HG03066 (cell line): Measurements from ENCODE around the gene MYL3.

Experiments
- ATAC-seq: cut with Tn5 transposase; IDR thresholded peaks from one replicate; pipeline ENCODE4 v1.9.1; 2021; ENCODE audit warnings: low read depth; ENCODE audit not compliant: unreplicated experiment

The MYL3 gene

GRCh38 chr3:46900007-46900292 lies 36.7 kb upstream of the MYL3 start:
- ATAC-seq, result no peak

- no peak for ATAC-seq
These were observed 36.1 kb upstream of the MYL3 start for GRCh38 chr3:46899151-46900006.

DNA sequence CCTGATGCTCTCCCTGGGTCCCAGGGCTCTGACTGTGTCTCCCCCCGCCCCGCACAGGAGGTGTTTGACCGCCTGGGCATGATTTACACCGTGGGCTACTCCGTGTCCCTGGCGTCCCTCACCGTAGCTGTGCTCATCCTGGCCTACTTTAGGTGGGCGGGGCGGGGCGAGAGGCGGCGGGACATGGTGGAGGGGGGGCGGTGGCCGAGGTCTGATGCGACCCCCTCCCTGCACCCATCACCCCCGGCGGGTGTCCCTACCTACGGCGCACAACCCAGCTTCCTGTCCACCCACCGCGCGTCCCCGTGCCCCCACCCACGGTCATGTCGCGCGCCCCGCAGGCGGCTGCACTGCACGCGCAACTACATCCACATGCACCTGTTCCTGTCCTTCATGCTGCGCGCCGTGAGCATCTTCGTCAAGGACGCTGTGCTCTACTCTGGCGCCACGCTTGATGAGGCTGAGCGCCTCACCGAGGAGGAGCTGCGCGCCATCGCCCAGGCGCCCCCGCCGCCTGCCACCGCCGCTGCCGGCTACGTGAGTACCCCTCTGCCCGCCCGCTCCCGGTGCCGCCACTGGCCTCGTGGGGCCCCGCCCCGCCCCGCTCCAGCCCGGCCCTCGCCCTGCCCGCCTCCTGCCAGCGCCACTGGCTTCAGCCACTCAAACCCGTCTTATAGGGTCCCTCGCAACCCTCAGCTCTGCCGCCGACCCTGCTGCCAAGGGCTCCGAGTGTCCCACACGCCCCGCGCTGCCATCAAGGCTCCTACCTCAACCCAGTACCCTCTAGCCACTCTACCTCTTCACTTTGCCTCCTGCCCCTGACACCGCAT lies 35.3 kb upstream of the MYL3 start:
- no peak for ATAC-seq

- ATAC-seq, result no peak
These were observed 34.6 kb upstream of the MYL3 start for GRCh38 chr3:46897829-46898320.

DNA sequence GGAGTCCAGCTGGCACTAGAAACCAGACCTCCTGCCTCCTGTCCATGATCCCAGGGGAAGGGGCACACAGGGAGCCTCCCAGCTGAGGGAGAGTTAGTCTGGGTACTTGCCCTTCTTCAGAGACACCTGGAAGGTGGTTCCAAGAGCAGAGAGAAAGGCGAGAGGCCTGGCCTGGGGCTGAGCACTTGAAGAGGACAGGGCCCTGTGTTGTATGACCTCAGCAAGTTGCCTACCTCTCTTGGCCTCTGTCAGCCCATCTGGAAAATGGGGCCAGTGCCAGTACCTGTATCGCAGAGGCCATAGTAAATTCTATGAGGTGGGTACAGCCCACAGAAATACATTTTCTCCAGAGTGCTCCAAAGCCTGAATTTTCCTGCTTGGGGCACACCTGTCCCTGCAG lies 33.8 kb upstream of the MYL3 start:
- ATAC-seq, result no peak

GRCh38 chr3:46896386-46896785 lies 33.1 kb upstream of the MYL3 start:
- ATAC-seq, result no peak

GRCh38 chr3:46895761-46896160 lies 32.5 kb upstream of the MYL3 start:
- no peak for ATAC-seq

- no peak for ATAC-seq
These were observed 32.0 kb upstream of the MYL3 start for GRCh38 chr3:46895204-46895660.

DNA sequence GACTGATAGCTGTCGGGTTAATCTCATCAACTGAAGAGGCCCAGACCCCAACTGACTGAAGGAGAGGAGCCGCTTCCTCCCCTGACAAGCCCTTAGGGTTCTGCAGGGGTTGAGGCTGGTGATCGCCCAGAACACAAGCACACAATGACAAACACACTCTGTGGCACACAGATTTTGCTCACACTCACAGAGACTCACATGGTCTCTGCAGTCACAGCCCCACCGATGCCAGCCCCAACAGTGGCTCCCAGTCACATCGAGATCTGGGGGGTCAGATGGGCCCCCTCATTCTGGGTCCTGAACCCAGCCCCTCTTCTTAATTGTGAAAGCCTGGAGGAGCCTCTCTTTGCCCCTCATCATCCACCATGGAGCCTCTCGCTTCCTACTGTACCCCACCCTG lies 31.0 kb upstream of the MYL3 start:
- no peak for ATAC-seq

GRCh38 chr3:46893763-46894162 lies 30.5 kb upstream of the MYL3 start:
- ATAC-seq, result no peak

GRCh38 chr3:46893146-46893748 lies 30.0 kb upstream of the MYL3 start:
- no peak for ATAC-seq

DNA sequence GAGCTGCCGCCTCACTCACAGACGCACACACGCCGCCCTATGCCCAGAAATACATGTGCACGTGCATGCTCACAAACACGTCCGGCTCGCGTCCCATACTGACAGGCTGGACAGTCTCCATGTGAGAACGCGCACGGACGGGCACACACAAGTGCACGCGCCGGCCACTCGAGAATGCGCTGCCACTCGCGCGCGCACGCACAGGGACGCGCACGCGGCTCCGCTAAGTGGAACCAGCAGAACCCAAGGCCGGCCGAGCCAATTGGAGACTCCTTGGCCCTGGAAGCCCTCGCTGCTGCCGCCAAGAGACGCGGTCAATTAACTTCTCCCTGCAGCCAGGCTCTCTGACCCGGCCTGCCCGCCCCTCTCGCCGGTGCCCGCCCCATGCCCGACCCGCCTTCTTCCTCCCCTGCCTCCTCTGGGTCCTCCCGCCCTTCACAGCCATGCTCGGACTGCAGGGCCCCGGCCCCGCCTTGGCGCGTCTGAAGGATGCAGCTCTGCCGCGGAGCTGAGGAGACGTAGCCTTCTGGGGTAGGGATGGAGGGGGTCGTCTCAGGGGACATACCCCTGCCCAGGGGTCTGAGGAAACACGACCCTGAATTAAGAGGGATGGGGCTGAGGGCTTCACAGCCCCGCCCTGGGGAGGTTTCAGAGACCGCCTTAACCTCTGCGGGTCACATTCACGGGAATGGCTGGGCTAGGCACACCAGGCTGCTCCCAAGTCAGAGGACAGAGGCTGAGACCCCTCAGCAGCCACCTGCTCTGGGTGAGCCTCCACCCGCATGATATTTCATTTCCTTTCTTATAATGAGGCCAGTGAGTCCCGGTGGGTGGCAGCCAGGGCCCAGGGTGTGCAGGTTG lies 29.3 kb upstream of the MYL3 start:
- ATAC-seq, result no peak

DNA sequence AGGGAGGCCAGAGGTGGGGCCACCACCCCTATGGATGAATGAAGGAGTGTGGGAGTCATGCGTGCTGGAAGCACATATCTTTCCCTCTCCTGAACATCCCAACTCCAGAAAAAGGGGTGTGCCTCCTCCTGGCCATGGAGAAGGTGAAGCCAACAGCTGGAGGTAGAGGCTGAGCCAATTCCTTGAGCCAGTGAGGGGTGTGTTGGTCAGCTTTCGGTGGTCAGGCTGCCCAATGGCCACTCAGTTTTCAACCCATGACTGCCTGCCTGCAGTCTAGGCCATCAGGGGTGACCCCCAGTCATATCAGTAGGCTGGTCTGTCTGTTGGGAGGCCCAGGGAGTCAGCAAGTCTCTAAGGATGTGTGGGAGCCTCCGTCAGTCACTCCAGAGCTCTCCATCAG lies 27.9 kb upstream of the MYL3 start:
- no peak for ATAC-seq

GRCh38 chr3:46890132-46890531 lies 26.9 kb upstream of the MYL3 start:
- ATAC-seq, result no peak

- ATAC-seq, result no peak
These were observed 26.3 kb upstream of the MYL3 start for GRCh38 chr3:46889381-46890110.

DNA sequence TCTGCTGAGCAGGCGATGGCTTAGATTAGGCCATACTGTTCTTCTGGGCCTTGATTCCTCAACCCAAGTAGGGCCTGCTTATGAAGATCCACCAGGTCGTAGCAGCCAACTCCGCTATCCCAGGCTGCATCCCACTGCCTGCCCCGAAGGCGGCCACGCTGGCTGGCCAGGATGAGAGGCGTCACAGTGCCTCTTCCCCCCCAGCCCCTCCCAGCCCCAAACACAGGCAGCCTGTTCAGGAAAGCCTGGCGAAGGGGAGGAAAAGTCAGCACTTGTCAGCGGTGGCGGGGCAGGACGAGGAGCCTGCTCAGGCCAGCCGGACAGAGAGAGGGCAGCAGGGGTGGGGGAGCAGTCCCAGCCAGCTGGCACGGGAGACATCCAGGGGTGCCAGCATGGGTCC lies 25.5 kb upstream of the MYL3 start:
- no peak for ATAC-seq

DNA sequence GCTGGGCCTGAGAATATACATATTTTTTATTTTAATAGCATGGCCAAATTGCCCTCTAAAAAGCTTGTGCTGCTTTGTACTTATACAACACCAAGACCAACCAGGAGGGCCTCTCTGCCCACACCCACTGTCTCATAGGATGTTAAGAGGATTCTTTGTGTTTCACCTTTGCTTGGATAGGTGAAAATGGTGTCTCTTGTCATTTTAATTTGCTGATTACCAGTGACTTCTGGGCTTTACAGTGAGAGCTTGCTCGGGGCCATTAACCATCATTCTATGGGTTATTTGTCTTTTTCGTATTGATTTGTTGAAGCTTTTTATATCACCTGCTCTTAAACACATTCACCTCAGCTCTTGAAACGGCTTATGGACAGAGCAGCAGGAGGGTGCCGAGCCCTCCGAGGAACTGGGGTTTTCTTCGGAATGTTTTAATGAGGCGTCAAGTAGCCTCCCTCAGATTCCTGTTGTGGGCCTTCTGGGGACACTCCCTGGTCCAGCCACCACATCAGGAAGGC lies 24.8 kb upstream of the MYL3 start:
- ATAC-seq, result no peak

- no peak for ATAC-seq
These were observed 22.4 kb upstream of the MYL3 start for GRCh38 chr3:46885612-46886011.

GRCh38 chr3:46884929-46885328 lies 21.7 kb upstream of the MYL3 start:
- ATAC-seq, result no peak

GRCh38 chr3:46884427-46884826 lies 21.2 kb upstream of the MYL3 start:
- ATAC-seq, result no peak
